Measurements from ENCODE around the gene SPECC1. TPM values are rescaled to one million over a fixed set of nuclear protein-coding genes. Genes with fewer than 3 reads are reported as not detected.

SPECC1 gene
- total RNA-seq, 1 donor from 2014 or later: 83.0 TPM

DNA sequence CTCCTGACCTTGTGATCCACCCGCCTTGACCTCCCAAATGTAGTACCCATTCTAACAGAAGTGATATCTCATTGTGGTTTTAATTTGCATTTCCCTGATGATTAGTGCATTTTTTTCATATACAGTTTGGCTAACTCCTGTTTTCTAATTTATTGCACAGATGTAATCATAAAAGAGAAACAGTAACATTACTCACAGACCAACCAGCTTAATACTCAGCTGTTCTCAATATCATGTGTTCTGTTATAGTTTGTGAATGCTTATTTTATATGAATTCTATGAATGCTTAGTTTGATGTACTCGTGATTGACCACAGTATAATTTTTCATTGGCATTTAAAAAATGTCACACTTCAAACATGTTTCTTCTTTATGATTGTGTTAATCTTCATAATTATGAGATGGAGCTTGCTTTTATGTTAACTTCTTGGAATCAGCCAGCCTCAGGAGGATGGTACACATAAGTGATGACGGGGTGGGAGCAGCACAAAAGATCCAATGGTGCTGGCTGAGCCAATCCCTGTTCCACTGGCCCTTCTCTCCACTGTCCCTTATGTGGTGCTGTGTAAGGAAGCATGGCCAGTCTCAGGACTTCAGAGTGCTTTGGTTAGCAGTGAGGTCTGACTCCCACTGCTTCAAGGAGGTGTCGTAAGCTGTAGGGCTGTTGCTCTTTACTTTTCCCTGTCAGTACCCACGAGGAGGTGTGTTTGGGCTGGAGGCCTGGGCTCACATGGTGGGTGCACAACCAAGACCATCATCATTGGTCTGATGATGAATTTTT is 191.0 kb downstream of the SPECC1 start:
- FAIRE-seq: no peak
- peaks cover 36% of the 10 kb centered on the region for H3K4me1 Mint-ChIP-seq (ENCODE audit: low read depth, unreplicated experiment)

GRCh38 chr17:20200865-20201458 is 191.8 kb downstream of the SPECC1 start:
- peaks cover 19% of the 10 kb centered on the region for H3K36me3 Mint-ChIP-seq (ENCODE audit: low read depth, unreplicated experiment)
- Histone ChIP-seq H3K4me1 (ENCODE audit: insufficient read depth, low read length) (peaks cover 31% of the 10 kb centered on the region), H3K9ac (ENCODE audit: low read length) (no peak overlapping the region), H3K79me2 (ENCODE audit: insufficient read depth, low read length) (peaks cover 55% of the 10 kb centered on the region), H4K20me1 (ENCODE audit: insufficient read depth, low read length) (no peaks in the 10 kb centered on the region), H3K4me3 (ENCODE audit: insufficient read depth, low read depth, low read length) (no peak overlapping the region), H3K4me2 (ENCODE audit: low read length) (no peak overlapping the region), H3K27me3 (ENCODE audit: insufficient read depth, low read length) (no peaks in the 10 kb centered on the region), H2AFZ (ENCODE audit: low read depth, low read length) (no peak overlapping the region), H3K9me3 (ENCODE audit: insufficient read depth, low read depth, low read length) (no peaks in the 10 kb centered on the region), H3K27ac (ENCODE audit: low read depth, low read length) (no peak overlapping the region), H3K36me3 (ENCODE audit: insufficient read depth, low read length) (no peaks in the 10 kb centered on the region)
- TF ChIP-seq EZH2 (IDR thresholded peaks at IDR 0.05; ENCODE audit: insufficient read depth, low read length): no peak
- TF ChIP-seq, protein P1, sequence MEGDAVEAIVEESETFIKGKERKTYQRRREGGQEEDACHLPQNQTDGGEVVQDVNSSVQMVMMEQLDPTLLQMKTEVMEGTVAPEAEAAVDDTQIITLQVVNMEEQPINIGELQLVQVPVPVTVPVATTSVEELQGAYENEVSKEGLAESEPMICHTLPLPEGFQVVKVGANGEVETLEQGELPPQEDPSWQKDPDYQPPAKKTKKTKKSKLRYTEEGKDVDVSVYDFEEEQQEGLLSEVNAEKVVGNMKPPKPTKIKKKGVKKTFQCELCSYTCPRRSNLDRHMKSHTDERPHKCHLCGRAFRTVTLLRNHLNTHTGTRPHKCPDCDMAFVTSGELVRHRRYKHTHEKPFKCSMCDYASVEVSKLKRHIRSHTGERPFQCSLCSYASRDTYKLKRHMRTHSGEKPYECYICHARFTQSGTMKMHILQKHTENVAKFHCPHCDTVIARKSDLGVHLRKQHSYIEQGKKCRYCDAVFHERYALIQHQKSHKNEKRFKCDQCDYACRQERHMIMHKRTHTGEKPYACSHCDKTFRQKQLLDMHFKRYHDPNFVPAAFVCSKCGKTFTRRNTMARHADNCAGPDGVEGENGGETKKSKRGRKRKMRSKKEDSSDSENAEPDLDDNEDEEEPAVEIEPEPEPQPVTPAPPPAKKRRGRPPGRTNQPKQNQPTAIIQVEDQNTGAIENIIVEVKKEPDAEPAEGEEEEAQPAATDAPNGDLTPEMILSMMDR (IDR thresholded peaks at IDR 0.05; ENCODE audit: insufficient read depth, low read depth, low read length): no peak
- no peaks in the 10 kb centered on the region for H3K27me3 Mint-ChIP-seq (ENCODE audit: low read depth, unreplicated experiment)
- no peak overlapping the region for H3K4me3 Mint-ChIP-seq (ENCODE audit: unreplicated experiment)
- DNase-seq (ENCODE audit: low read depth) (no peak), FAIRE-seq (no peak)
- H3K4me1 Mint-ChIP-seq (ENCODE audit: low read depth, unreplicated experiment): peaks cover 43% of the 10 kb centered on the region
- peaks cover 12% of the 10 kb centered on the region for H3K9me3 Mint-ChIP-seq (ENCODE audit: unreplicated experiment)
- H3K27ac Mint-ChIP-seq (ENCODE audit: unreplicated experiment): no peak overlapping the region

More for the DNA sequence above, 191.0 kb downstream of the SPECC1 start:
- Mint-ChIP-seq H3K27ac (ENCODE audit: unreplicated experiment) (no peak overlapping the region), H3K4me3 (ENCODE audit: unreplicated experiment) (no peak overlapping the region), H3K27me3 (ENCODE audit: low read depth, unreplicated experiment) (no peaks in the 10 kb centered on the region), H3K36me3 (ENCODE audit: low read depth, unreplicated experiment) (peaks cover 15% of the 10 kb centered on the region), H3K9me3 (ENCODE audit: unreplicated experiment) (peaks cover 12% of the 10 kb centered on the region)
- no peak overlapping the region for H2AFZ ChIP-seq (ENCODE audit: low read depth, low read length)
- no peak overlapping the region for H3K4me2 ChIP-seq (ENCODE audit: low read length)
- H3K27me3 ChIP-seq (ENCODE audit: insufficient read depth, low read length): no peaks in the 10 kb centered on the region
- no peak overlapping the region for H3K4me3 ChIP-seq (ENCODE audit: insufficient read depth, low read depth, low read length)
- peaks cover 25% of the 10 kb centered on the region for H3K4me1 ChIP-seq (ENCODE audit: insufficient read depth, low read length)
- H3K79me2 ChIP-seq (ENCODE audit: insufficient read depth, low read length): peaks cover 55% of the 10 kb centered on the region
- TF ChIP-seq EZH2 (IDR thresholded peaks at IDR 0.05; ENCODE audit: insufficient read depth, low read length): no peak
- TF ChIP-seq, protein P1 (IDR thresholded peaks at IDR 0.05; ENCODE audit: insufficient read depth, low read depth, low read length): no peak
- no peaks in the 10 kb centered on the region for H4K20me1 ChIP-seq (ENCODE audit: insufficient read depth, low read length)
- no peak for DNase-seq (ENCODE audit: low read depth)
- no peak overlapping the region for H3K9ac ChIP-seq (ENCODE audit: low read length)
- H3K9me3 ChIP-seq (ENCODE audit: insufficient read depth, low read depth, low read length): no peaks in the 10 kb centered on the region
- H3K27ac ChIP-seq (ENCODE audit: low read depth, low read length): no peak overlapping the region
- no peaks in the 10 kb centered on the region for H3K36me3 ChIP-seq (ENCODE audit: insufficient read depth, low read length)

Measured in astrocyte (in vitro differentiated cells and primary cell).